CD1c-positive myeloid dendritic cell (primary cell): ENCODE data around the gene TMBIM1.
"Not testable (repeated sequence)": the region's sequence is repeated elsewhere in the genome, so short reads cannot be mapped to it uniquely, and the experiment has no call there.

Experiments used
- DNase-seq: peaks from one replicate; pipeline ENCODE4 v3.0.0-alpha.2; 2016; ENCODE audit errors: extremely low spot score

Gene TMBIM1

DNA sequence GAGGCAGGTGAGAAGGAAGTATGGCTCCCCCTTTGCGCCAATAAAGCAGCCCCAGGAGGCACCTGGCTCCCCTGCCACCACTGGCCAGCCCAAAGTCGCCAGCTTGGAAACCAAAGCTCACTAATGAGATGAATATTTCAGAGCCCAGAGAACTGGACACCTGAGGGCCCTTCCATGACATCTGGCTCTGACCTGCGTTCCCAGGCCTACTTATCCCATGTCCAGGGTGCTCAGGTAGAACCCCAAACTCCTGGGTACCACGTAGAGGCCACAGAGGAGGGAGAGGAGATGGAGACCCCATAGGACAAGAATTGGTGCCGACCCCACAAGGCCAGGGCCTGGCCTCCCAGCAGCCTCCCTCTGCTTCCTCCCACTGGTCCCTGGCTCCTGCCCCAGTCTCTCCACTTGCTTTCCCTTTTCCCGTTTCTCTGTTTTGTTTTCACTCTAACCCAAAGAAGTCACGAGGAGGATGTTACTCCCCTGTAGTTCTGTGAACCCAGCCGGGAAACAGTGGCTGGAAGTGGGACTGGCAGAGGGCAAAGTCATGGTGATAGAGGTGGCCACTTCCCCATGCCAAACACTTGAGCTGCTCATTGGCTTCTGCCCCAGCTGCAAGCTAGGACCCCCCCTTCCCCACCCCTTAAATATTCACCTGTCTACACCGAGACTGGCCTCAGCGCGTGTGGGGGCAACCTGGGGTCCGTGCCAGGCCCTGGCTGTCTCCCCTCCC, 820 bp downstream of the TMBIM1 start:
- peak; percentile 82 for DNase-seq

DNA sequence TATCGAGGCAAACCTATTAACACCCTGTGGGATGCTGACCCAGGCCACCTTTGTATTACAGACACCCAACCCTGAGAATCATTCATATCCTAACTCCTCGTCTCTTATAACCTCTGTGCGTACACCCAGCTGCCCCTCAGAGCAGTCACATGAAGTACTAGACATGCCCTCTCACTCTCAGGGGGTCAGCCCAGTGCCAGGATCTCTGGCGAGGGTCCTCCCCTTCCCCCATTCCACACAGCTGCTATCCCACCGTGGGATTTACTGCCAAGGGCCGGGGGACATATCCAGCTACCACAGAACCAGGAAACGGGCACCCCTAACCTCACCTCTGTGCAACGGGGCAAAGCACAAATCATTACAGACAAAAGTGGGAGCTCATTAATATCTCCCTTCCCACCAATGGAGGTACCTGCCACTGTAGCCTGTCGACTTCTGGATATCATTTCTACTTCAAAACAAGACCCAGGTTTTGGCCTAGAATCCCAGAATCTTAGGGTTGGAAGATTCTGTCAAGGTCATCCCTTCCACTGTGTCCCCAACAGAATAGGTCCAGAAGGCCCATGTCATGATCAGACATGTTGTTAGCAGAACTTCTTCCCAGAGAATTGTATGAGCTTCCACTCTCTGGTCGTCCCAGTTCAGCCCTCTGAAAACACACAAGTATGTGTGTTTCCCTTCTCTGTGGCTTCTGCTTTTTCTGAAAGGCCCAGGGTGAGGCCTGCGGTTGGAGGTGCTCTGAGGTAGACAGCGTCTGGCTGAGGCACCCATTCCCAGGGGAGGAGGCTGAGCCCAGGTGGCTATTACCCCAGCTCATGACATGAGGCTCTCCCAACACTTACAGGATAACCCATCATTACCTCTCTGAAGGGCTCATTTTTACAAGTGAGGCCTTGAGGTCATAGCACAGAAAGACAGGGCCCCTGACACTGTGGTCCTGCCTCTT, 1.7 kb downstream of the TMBIM1 start:
- DNase-seq = peak; percentile 64

DNA sequence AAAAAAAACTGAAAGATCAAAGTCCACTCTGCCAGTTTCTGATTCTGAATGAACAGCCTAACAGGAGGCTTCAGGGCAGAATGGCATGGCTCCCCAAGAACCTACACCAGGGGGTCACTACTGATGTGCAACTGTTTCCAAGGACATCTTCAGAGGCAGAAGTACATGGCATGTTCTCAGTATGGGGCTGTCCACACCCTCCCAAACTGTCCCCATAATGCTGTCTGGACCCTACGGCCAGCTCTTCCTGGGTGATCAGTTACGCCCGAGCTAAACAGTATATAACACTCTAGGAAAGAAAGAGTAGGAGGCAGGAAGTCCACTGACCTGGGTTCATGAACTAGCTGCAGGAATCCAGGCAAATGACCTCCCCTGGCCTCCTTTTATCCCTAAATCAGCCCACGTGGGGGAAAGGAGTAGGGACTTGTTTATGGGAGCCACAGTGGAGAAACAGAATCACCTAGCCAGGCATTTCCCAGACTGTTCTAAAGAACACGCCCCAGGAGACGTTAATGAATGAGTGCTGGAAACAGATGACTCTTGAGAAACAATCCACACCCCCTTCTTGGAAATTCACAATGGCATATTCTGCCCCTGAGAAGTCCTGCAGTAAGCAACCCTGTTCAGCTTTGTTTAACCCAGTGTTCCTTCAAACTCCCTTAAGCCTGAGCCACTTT, 2.5 kb downstream of the TMBIM1 start:
- DNase-seq = no peak

DNA sequence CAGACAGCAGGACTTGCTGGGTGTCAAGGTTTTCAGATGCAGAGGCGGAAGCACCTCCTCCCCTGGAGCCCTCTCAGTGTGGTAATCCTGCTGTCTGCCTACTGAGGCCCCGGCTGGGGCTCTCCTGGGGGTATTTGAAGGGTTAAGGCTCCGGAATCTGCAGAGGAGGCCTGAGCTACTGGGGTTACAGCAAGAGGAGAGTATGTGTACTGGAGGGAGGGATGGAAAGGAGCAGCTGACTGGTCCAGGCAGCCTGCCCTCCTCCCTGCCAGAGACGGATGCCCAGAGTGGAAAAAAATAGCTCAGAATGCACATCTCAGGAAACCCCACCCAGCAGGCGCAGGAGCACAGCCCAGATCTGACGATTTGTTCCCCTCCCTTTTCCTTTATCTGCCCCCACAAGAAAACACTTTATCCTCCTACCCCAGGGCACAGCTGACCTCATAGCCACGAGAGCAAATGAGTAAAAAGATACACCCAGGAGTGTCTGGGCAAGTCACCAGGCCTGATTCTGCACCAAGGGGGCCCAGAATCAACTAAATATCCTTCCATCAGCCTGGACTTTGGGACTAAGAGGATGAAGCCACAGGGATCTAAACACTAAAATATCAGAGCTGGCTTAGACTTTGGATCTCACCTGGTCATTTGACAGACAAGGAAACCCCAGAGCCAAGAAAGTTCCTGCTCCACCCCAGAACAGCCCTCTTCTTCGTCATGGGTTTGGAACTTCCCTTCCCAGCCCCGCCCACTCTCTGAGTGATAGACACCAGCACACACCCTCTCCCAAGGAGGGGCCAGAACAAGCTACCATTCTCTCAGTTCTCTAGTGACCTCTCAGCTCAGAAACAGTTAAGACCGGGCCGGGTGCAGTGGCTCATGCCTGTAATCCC, 5.5 kb downstream of the TMBIM1 start:
- peak; percentile 96 for DNase-seq

DNA sequence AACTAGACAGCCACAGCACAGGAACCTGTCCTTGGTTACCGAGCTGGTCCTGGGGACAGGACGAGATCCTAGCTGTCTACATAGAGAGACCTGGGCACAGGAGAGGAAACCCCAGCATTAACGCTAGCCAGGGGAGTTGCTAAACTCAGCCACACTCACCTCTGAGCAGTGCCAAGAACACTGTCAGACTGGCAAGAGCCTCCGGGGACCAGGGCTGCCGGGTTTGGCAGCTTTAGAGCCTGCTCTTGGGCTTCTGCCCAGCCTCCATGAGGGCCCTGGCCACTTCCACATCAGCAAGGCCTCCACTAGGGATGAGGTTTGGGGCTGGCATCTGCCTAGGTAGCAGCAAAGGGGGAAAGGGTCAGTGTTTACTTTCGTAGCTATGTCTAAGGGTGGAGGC, 6.7 kb downstream of the TMBIM1 start:
- no peak for DNase-seq

DNA sequence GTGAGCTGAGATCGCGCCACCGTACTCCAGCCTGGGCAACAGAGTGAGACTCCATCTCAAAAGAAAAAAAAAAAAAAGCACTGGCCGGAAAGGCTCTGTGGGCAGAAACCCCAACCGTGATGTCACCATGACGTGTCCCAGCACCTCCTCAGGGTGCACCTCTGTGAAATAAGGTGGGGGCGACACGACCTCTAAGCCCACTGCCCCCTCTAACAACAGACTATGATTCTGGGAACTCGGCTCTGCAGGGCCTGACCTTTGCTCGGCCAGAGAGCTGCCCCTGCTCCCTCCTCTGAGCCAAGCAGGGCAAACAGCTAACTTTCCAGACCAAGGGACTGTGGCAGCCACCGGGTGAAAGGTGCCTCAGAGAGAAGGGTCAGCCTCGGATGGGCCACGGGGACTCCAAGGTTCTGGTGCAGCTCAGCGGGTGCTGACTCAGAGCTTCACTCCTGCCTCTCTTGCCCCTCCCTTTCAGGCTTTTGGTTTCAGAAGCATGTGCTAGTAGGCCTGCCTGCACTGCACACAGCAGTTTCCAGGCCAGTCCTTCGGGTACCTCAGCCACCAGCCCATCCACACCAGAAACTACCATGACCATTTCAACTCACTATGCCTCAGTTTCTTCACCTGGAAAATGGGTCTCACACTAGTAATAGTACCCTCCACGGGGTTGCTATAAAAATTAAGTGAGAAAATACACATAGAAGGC, 8.0 kb downstream of the TMBIM1 start:
- DNase-seq = peak; percentile 58

DNA sequence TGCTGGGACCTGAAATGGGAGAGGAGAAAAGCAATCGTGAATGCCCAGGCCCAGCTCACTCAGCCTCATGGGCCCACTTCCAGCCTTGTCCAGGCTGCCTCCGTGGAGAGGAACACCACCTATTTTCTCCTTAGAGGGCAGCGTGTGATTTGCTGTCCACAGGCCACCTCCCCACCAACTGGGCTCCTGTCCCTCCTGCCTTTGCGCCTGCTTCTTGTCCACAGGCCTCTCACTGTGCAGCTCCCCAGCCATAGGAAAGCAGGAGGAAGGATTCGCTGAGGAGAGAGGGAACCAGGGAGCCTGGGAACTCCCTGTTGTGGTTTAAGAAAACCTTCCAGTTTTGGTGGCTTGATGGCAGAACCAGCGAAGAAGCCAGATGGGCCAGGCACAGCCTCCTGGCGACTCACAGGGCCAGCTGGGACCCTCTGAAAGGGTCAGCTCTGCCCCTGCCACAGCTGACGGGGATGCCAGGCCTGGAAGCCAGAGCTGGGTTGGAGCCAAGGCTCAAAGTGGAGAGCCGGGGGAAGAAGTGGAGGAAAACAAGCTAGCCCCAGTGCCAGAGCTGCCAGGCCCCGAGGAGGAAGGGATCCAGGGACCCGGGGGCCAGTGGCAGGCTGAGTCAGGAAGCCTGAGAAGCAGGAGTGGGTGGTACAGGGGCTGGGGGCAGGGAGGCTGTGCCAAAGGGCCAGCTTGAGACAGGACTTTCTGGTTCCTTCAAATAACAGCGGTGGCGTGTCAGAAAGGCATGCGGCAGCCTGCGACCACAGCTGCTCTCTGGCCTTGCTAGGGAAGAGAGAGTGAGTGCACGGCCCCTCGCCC, 9.9 kb downstream of the TMBIM1 start:
- DNase-seq = peak; percentile 81

DNA sequence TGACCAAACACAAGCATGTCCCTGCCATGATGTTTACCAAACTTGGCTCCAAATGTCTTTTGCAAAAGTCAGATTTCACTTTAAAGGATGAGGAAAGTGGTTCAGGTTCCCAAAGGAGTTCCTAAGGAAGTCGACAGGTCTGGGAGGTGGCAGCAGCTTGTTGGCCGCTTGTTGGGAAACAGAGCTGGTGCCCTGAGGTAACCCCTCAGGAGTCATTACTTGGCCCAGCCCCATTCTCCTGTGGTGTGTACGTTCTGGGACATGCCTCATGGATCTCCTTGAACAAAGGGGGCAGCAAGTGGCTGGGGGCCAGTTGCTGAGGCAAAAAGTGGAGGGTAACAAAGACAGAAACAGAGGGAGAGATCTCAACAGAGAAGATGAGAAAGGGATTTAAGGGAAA, 10.9 kb downstream of the TMBIM1 start:
- no peak for DNase-seq

DNA sequence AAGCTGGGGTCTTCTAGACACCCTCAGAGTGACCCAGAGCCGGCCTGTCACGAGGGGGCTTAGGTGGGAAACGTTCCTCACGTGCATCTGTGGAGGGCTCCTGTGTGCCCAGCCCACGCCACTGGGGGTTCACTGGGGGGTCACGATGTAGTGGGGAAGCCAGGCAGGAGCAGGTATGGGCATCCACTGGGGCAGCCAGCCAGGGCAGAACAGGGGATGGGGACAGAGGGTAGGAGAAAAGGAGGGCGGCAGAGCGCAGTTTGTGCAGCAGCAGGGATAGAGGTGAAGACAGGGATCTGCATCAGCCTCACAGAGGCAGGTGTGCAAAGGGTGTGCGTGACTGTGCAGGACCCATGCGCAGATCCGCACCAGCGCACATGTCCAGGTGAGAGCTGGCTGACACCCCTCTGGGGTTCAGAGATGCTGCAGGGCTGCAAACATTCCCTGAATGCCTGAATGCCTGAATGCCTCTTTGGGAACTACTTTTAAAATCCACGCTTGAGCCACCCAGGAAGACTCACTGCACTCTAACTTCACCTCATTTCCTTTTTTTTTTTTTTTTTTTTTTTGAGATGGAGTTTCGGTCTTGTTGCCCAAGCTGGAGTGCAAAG, 11.9 kb downstream of the TMBIM1 start:
- no peak for DNase-seq

DNA sequence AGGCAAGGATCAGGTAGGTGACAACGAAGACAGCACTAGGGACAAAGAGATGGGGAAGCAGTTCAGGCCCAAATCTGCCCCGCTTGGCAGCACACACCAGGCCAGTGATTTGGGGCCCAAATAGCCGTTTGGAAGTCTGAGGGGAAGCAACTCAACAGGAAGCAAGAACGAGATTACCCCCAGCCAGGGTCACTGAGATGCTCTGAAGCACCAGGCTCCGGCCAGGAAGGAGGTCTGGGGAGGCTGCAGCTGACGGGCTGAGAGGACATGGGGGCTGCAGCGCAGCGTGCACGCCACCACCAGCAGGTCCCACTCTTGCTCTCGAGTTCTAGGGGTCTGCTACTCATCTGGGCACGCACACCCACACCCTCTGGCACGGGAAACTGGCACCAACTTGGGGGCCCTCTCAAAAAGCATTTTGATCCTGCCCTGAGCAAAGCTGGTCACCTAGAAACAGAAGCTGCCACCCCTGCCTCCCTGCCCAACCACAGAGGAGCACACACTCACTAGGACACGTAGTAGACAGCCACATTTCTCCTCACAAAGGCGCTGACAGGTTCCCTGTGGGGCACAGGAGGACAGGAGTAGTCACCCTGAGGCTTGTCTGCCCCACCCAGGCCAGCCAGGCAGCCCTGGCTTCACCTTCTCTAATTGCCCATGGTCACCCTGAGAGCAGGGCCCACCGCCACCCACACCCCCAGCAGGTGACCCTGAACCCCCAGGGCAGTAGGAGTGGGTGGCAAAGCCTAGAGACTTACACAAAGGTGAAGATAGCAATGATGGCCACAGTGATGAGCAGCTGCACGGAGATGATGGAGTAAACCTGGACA, 13.6 kb downstream of the TMBIM1 start:
- DNase-seq = no peak

DNA sequence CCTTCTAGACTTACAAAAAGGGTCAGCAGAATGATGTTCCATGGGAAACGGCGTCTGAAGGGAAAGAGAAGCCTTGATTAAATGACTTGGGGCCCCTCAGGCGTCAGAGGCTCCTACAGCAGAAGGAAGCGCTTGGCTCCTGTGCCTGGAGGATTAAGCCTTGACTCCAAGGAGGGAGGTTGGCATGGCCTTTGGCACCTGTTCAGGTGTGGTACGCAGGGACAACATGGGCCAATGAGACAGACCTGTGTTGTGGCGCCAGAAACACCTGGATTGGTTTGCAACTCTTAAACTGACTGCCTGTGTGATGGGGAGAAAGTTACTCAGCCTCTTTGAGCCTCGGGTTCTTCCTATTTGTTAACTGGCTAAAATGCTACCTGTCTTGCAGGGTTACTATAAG, 14.4 kb downstream of the TMBIM1 start:
- DNase-seq = no peak

DNA sequence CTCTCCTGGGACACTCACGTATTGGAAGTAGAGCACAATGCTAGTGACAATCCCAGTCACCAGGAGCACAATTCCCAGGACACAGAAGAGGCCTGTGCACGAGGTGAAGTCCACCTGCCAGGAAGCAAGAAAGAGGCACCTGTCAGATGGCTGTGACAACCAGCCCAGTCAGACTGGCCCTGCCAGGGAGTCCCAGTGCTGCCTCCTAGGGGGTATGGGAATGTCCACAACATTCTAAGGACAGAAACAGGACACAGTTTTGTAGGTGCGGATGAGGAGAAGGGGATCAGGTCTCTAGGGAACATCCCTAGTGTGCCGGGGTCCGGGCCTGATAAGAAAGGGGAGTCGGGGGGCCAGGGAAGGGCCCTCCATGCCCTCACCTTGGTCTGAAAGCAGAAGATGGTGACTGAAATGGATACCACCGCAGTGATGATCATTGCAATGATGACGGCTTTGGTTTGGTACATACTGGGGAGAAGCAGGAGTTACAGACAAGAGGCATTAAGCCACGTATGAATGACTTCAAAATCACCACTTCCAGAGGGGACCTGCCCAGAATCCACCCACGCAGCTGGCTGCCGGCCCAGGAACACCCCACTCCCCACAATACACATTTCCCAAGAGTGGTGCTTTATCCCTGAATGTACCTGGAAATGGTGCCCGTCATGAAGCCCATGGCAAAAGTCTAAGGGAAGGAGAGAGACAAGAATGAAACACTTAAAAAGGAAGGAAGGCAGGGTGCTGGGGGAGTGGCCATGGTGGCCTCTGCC, 15.1 kb downstream of the TMBIM1 start:
- DNase-seq = no peak

DNA sequence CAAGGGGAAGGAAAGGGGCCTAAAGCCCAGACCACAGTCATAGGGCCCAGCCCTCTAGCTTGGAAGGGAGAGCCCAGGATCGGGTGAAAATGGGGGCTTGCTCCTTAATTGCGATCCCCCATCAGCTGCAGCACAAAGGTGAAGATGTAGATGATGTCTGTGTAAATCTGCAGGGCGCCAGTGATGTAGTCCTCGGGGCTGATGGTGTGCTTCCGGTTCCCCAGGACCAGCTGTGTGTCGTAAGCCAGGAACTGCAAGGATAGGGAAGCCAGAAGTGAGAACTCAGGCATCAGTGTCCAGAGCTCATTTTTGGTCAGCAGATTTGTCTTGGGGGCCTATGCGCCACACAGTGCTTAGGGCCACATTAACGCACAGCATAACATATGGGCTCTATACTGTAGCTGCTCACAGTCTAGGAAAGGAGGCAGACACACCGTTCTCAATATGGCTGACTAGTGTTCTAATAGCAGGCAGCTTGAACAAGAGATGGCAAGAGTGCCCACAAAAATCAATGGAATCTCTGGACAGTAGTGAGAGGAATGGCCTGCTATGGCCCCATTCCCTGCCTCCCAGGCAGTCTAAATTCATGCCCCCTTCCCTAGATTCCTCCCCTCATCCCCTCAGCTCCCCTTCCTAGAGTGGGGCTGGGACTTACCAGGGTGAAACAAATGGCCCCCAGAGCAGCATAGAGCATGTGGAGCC, 16.8 kb downstream of the TMBIM1 start:
- DNase-seq = peak; percentile 51

DNA sequence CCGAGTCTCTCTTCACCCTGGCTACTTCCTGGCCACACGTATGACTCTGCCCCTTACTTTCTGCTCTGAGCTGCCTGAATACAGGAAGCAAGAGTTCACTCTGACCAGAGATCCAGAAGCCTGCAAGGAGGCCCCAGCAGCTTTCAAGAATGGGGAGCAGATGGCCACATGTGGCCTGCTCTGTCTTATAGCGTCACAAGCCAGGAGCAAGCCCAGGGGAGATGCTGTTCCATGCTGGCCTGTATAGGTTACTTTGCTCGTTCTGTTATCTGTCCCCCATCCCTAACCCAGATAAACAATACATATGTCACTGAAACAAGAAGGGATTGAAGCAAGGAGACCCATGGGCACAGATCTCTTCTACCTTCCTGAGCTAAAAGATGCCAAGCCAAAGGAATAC, 17.7 kb downstream of the TMBIM1 start:
- DNase-seq = no peak

DNA sequence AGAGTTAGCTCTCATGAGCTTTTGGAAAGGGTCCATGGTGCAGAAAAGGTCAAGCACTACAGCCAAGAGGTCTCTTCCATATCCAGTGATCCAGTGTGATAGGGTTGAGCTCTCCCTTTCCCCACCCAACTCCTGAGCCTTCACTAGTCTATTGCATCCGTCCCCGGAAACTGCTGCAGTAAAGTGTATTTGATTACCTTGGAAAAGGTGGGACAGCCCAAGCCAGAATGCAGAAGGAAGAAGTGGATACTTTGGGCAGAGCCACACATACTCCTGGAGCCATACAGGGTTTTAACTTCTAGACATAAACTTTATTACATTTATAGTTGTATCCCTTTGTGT, 18.4 kb downstream of the TMBIM1 start:
- no peak for DNase-seq

DNA sequence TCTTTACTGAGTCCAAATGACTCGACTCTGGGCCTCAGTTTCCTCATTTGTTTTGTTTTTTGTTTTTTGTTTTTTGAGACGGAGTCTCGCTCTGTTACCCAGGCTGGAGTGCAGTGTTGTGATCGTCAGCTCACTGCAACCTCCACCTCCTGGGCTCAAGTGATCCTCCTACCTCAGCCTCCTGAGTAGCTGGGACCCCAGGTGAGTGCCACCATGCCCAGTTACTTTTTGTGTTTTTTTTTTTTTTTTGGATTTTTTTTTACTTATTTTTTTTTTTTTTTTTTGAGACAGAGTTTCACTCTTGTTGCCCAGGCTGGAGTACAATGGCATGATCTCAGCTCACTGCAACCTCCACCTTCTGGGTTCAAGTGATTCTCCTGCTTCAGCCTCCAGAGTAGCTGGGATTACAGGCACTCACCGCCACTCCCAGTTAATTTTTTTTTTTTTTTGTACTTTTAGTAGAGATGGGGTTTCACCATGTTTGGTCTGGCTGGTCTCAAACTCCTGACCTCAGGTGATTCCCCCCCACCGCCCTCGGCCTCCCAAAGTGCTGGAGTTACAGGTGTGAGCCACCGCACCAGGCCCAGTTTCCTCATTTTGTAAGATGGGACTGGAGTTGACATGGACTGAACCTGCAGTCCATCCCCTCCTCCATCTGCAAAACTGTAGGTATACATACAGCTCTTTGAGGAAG, 18.9 kb downstream of the TMBIM1 start:
- DNase-seq = not testable (repeated sequence)
